ENCODE measurements around the gene RASL10A. TPM values are rescaled to one million over a fixed set of nuclear protein-coding genes. Genes with fewer than 3 reads are reported as not detected.

The RASL10A gene
- total and polyA plus RNA-seq, 2 donors, result 0.47 to 7.8 TPM

- Histone ChIP-seq H3K9me3 (ENCODE audit: control insufficient read depth in 2 of 2, insufficient read depth in 1 of 2, low read length in 1 of 2) (no peaks in the 10 kb centered on the region), H3K27ac (ENCODE audit: low read depth in 1 of 2, low read length in 1 of 2) (no peak overlapping the region), H3K4me3 (ENCODE audit: low read length in 2 of 2) (no peak overlapping the region), H3K36me3 (ENCODE audit: control insufficient read depth in 2 of 2, insufficient read depth in 2 of 2, low read length in 1 of 2) (peaks cover 72 to 89% of the 10 kb centered on the region in 2 donors), H3K27me3 (ENCODE audit: control insufficient read depth in 2 of 2, insufficient read depth in 1 of 2, low read length in 1 of 2) (no peaks in the 10 kb centered on the region), H3K4me1 (ENCODE audit: control insufficient read depth in 2 of 2, insufficient read depth in 2 of 2, low read length in 2 of 2) (no peaks in the 10 kb centered on the region)
- 96% methylated on average over 12 of the region's 12 CpGs for WGBS
- no peak for DNase-seq (ENCODE audit: low read depth in 6 of 9, low spot score in 9 of 9)
Observed at GRCh38 chr22:29334696-29335344, 19.3 kb upstream of the RASL10A start.

GRCh38 chr22:29334148-29334547 is 18.7 kb upstream of the RASL10A start:
- 98% methylated on average over 7 of the region's 7 CpGs for WGBS
- Histone ChIP-seq H3K9me3 (ENCODE audit: control insufficient read depth in 2 of 2, insufficient read depth in 1 of 2, low read length in 1 of 2) (no peaks in the 10 kb centered on the region), H3K36me3 (ENCODE audit: control insufficient read depth in 2 of 2, insufficient read depth in 2 of 2, low read length in 1 of 2) (peaks cover 72 to 87% of the 10 kb centered on the region in 2 donors), H3K4me1 (ENCODE audit: control insufficient read depth in 2 of 2, insufficient read depth in 2 of 2, low read length in 2 of 2) (no peaks in the 10 kb centered on the region), H3K27ac (ENCODE audit: low read depth in 1 of 2, low read length in 1 of 2) (no peak overlapping the region), H3K4me3 (ENCODE audit: low read length in 2 of 2) (no peak overlapping the region), H3K27me3 (ENCODE audit: control insufficient read depth in 2 of 2, insufficient read depth in 1 of 2, low read length in 1 of 2) (no peaks in the 10 kb centered on the region)
- DNase-seq (ENCODE audit: low read depth in 6 of 9, low spot score in 9 of 9), result no peak

GRCh38 chr22:29332886-29333496 is 17.5 kb upstream of the RASL10A start:
- Histone ChIP-seq H3K9me3 (ENCODE audit: control insufficient read depth in 2 of 2, insufficient read depth in 1 of 2, low read length in 1 of 2) (no peaks in the 10 kb centered on the region), H3K36me3 (ENCODE audit: control insufficient read depth in 2 of 2, insufficient read depth in 2 of 2, low read length in 1 of 2) (peaks cover 73 to 87% of the 10 kb centered on the region in 2 donors), H3K4me1 (ENCODE audit: control insufficient read depth in 2 of 2, insufficient read depth in 2 of 2, low read length in 2 of 2) (no peaks in the 10 kb centered on the region), H3K4me3 (ENCODE audit: low read length in 2 of 2) (no peak overlapping the region), H3K27ac (ENCODE audit: low read depth in 1 of 2, low read length in 1 of 2) (no peak overlapping the region), H3K27me3 (ENCODE audit: control insufficient read depth in 2 of 2, insufficient read depth in 1 of 2, low read length in 1 of 2) (no peaks in the 10 kb centered on the region)
- WGBS, result 98% methylated on average over 8 of the region's 8 CpGs
- no peak for DNase-seq (ENCODE audit: low read depth in 6 of 9, low spot score in 9 of 9)

- DNase-seq (ENCODE audit: low read depth in 6 of 9, low spot score in 9 of 9), result no peak
- 94% methylated on average over 14 of the region's 14 CpGs for WGBS
- peaks cover 67 to 83% of the 10 kb centered on the region in 2 donors for H3K36me3 ChIP-seq (ENCODE audit: control insufficient read depth in 2 of 2, insufficient read depth in 2 of 2, low read length in 1 of 2)
Observed at GRCh38 chr22:29331658-29332300, 16.3 kb upstream of the RASL10A start.

GRCh38 chr22:29331213-29331612 is 15.7 kb upstream of the RASL10A start:
- 97% methylated on average over 8 of the region's 8 CpGs for WGBS
- Histone ChIP-seq H3K36me3 (ENCODE audit: control insufficient read depth in 2 of 2, insufficient read depth in 2 of 2, low read length in 1 of 2) (peaks cover 63 to 84% of the 10 kb centered on the region in 2 donors), H3K27ac (ENCODE audit: low read depth in 1 of 2, low read length in 1 of 2) (no peak overlapping the region), H3K9me3 (ENCODE audit: control insufficient read depth in 2 of 2, insufficient read depth in 1 of 2, low read length in 1 of 2) (no peaks in the 10 kb centered on the region), H3K4me1 (ENCODE audit: control insufficient read depth in 2 of 2, insufficient read depth in 2 of 2, low read length in 2 of 2) (no peaks in the 10 kb centered on the region), H3K27me3 (ENCODE audit: control insufficient read depth in 2 of 2, insufficient read depth in 1 of 2, low read length in 1 of 2) (no peaks in the 10 kb centered on the region), H3K4me3 (ENCODE audit: low read length in 2 of 2) (no peak overlapping the region)
- no peak for DNase-seq (ENCODE audit: low read depth in 6 of 9, low spot score in 9 of 9)

More at GRCh38 chr22:29331658-29332300, 16.3 kb upstream of the RASL10A start:
- no peaks in the 10 kb centered on the region for H3K4me1 ChIP-seq (ENCODE audit: control insufficient read depth in 2 of 2, insufficient read depth in 2 of 2, low read length in 2 of 2)
- no peaks in the 10 kb centered on the region for H3K27me3 ChIP-seq (ENCODE audit: control insufficient read depth in 2 of 2, insufficient read depth in 1 of 2, low read length in 1 of 2)
- no peaks in the 10 kb centered on the region for H3K9me3 ChIP-seq (ENCODE audit: control insufficient read depth in 2 of 2, insufficient read depth in 1 of 2, low read length in 1 of 2)
- H3K27ac ChIP-seq (ENCODE audit: low read depth in 1 of 2, low read length in 1 of 2), result no peak overlapping the region
- H3K4me3 ChIP-seq (ENCODE audit: low read length in 2 of 2), result no peak overlapping the region

GRCh38 chr22:29330753-29331152 is 15.3 kb upstream of the RASL10A start:
- no peaks in the 10 kb centered on the region for H3K27me3 ChIP-seq (ENCODE audit: control insufficient read depth in 2 of 2, insufficient read depth in 1 of 2, low read length in 1 of 2)
- H3K9me3 ChIP-seq (ENCODE audit: control insufficient read depth in 2 of 2, insufficient read depth in 1 of 2, low read length in 1 of 2), result no peaks in the 10 kb centered on the region
- 93% methylated on average over 9 of the region's 9 CpGs for WGBS
- H3K36me3 ChIP-seq (ENCODE audit: control insufficient read depth in 2 of 2, insufficient read depth in 2 of 2, low read length in 1 of 2), result peaks cover 60 to 81% of the 10 kb centered on the region in 2 donors
- no peak overlapping the region for H3K4me3 ChIP-seq (ENCODE audit: low read length in 2 of 2)
- no peak overlapping the region for H3K27ac ChIP-seq (ENCODE audit: low read depth in 1 of 2, low read length in 1 of 2)
- DNase-seq (ENCODE audit: low read depth in 6 of 9, low spot score in 9 of 9), result no peak
- H3K4me1 ChIP-seq (ENCODE audit: control insufficient read depth in 2 of 2, insufficient read depth in 2 of 2, low read length in 2 of 2), result no peaks in the 10 kb centered on the region

- Histone ChIP-seq H3K4me1 (ENCODE audit: control insufficient read depth in 2 of 2, insufficient read depth in 2 of 2, low read length in 2 of 2) (no peaks in the 10 kb centered on the region), H3K27me3 (ENCODE audit: control insufficient read depth in 2 of 2, insufficient read depth in 1 of 2, low read length in 1 of 2) (no peaks in the 10 kb centered on the region), H3K36me3 (ENCODE audit: control insufficient read depth in 2 of 2, insufficient read depth in 2 of 2, low read length in 1 of 2) (peaks cover 57 to 76% of the 10 kb centered on the region in 2 donors), H3K9me3 (ENCODE audit: control insufficient read depth in 2 of 2, insufficient read depth in 1 of 2, low read length in 1 of 2) (no peaks in the 10 kb centered on the region), H3K27ac (ENCODE audit: low read depth in 1 of 2, low read length in 1 of 2) (no peak overlapping the region), H3K4me3 (ENCODE audit: low read length in 2 of 2) (no peak overlapping the region)
- no peak for DNase-seq (ENCODE audit: low read depth in 6 of 9, low spot score in 9 of 9)
- WGBS, result 97% methylated on average over 19 of the region's 19 CpGs
Observed at GRCh38 chr22:29330291-29330690, 14.8 kb upstream of the RASL10A start.

GRCh38 chr22:29329581-29329980 is 14.1 kb upstream of the RASL10A start:
- peaks cover 52 to 69% of the 10 kb centered on the region in 2 donors for H3K36me3 ChIP-seq (ENCODE audit: control insufficient read depth in 2 of 2, insufficient read depth in 2 of 2, low read length in 1 of 2)
- WGBS, result 97% methylated on average over 11 of the region's 11 CpGs
- H3K4me1 ChIP-seq (ENCODE audit: control insufficient read depth in 2 of 2, insufficient read depth in 2 of 2, low read length in 2 of 2), result no peaks in the 10 kb centered on the region
- H3K27ac ChIP-seq (ENCODE audit: low read depth in 1 of 2, low read length in 1 of 2), result no peak overlapping the region
- no peaks in the 10 kb centered on the region for H3K27me3 ChIP-seq (ENCODE audit: control insufficient read depth in 2 of 2, insufficient read depth in 1 of 2, low read length in 1 of 2)
- H3K4me3 ChIP-seq (ENCODE audit: low read length in 2 of 2), result no peak overlapping the region
- H3K9me3 ChIP-seq (ENCODE audit: control insufficient read depth in 2 of 2, insufficient read depth in 1 of 2, low read length in 1 of 2), result no peaks in the 10 kb centered on the region
- DNase-seq (ENCODE audit: low read depth in 6 of 9, low spot score in 9 of 9), result no peak
